Measurements from ENCODE around the gene MCAM. TPM values are rescaled to one million over a fixed set of nuclear protein-coding genes. Genes with fewer than 3 reads are reported as not detected.

MCAM gene
- total RNA-seq, 1 donor from 2014 or later = 67.1 TPM

- peak; percentile 86 for TF ChIP-seq CTCF (IDR thresholded peaks at IDR 0.05)
- Histone ChIP-seq H3K4me1 (peaks cover 59% of the 10 kb centered on the region), H3K36me3 (peaks cover 13% of the 10 kb centered on the region), H3K27me3 (ENCODE audit: low read depth) (peaks cover 13% of the 10 kb centered on the region), H3K4me3 (peak overlapping the region; percentile 68), H3K27ac (peak overlapping the region; percentile 89), H3K9me3 (no peaks in the 10 kb centered on the region)
- DNase-seq (peak; percentile 81), ATAC-seq (peak; percentile 72)
- intact Hi-C loops (cut with DNase I) = no loop called here
Observed at GRCh38 chr11:119339589-119340334, 22.8 kb upstream of the MCAM start.

- no peak for TF ChIP-seq CTCF (IDR thresholded peaks at IDR 0.05)
- H3K36me3 ChIP-seq = peaks cover 13% of the 10 kb centered on the region
- ATAC-seq = no peak
- peaks cover 13% of the 10 kb centered on the region for H3K27me3 ChIP-seq (ENCODE audit: low read depth)
- H3K9me3 ChIP-seq = no peaks in the 10 kb centered on the region
- H3K4me1 ChIP-seq = peaks cover 60% of the 10 kb centered on the region
- H3K4me3 ChIP-seq = peak overlapping the region; percentile 68
- peak overlapping the region; percentile 89 for H3K27ac ChIP-seq
- peak; percentile 35 for DNase-seq
- intact Hi-C loops (cut with DNase I) = no loop called here
Observed at GRCh38 chr11:119338965-119339588, 22.1 kb upstream of the MCAM start.

GRCh38 chr11:119338318-119338890 lies 21.5 kb upstream of the MCAM start:
- peak overlapping the region; percentile 89 for H3K27ac ChIP-seq
- DNase-seq (peak; percentile 76), ATAC-seq (peak; percentile 40 to 50)
- H3K4me1 ChIP-seq = peaks cover 60% of the 10 kb centered on the region
- intact Hi-C loops (cut with DNase I) = no loop called here
- peak overlapping the region; percentile 68 for H3K4me3 ChIP-seq
- H3K9me3 ChIP-seq = no peaks in the 10 kb centered on the region
- H3K36me3 ChIP-seq = peaks cover 13% of the 10 kb centered on the region
- TF ChIP-seq CTCF (IDR thresholded peaks at IDR 0.05) = peak; percentile 68
- peaks cover 13% of the 10 kb centered on the region for H3K27me3 ChIP-seq (ENCODE audit: low read depth)

- Histone ChIP-seq H3K4me1 (peaks cover 60% of the 10 kb centered on the region), H3K9me3 (no peaks in the 10 kb centered on the region), H3K36me3 (peaks cover 13% of the 10 kb centered on the region), H3K4me3 (no peak overlapping the region), H3K27me3 (ENCODE audit: low read depth) (peaks cover 13% of the 10 kb centered on the region), H3K27ac (peak overlapping the region; percentile 24)
- DNase-seq = peak; percentile 49
- intact Hi-C loops (cut with DNase I) = no loop called here
- ATAC-seq = no peak
- TF ChIP-seq CTCF (IDR thresholded peaks at IDR 0.05) = no peak
Observed at GRCh38 chr11:119337581-119338317, 20.8 kb upstream of the MCAM start.

- intact Hi-C loops (cut with DNase I) = no loop called here
- no peak for TF ChIP-seq CTCF (IDR thresholded peaks at IDR 0.05)
Observed at GRCh38 chr11:119336744-119337469, 20.0 kb upstream of the MCAM start.

More at GRCh38 chr11:119336744-119337469, 20.0 kb upstream of the MCAM start:
- no peak overlapping the region for H3K4me3 ChIP-seq
- H3K9me3 ChIP-seq = no peaks in the 10 kb centered on the region
- H3K4me1 ChIP-seq = peaks cover 60% of the 10 kb centered on the region
- peaks cover 13% of the 10 kb centered on the region for H3K36me3 ChIP-seq
- DNase-seq (no peak), ATAC-seq (no peak)
- no peak overlapping the region for H3K27ac ChIP-seq
- H3K27me3 ChIP-seq (ENCODE audit: low read depth) = peaks cover 13% of the 10 kb centered on the region

Data from lower lobe of right lung (tissue), 2 donors.